Neural progenitor cell (in vitro differentiated cells): ENCODE results near the gene PRDM1. TPM values are rescaled to one million over a fixed set of nuclear protein-coding genes. Genes with fewer than 3 reads are reported as not detected.

ENCODE experiments used
- DNase-seq: peaks from one replicate; pipeline ENCODE4 v3.0.0-alpha.2; 2016; ENCODE audit warnings: low spot score
- H2AFZ ChIP-seq: fragments of 200-600 bp; sonication (generic); replicated peaks from 2 replicates; pipeline ENCODE4 v1.6.1; 2016; ENCODE audit warnings: antibody characterized with exemption
- H3F3A ChIP-seq: fragments of 200-600 bp; sonication (generic); 2 replicates; pipeline ENCODE4 v1.6.1; 2016; ENCODE audit warnings: antibody characterized with exemption, low read depth
- H3K27ac ChIP-seq: fragments of 200-600 bp; sonication (generic); 2 replicates; pipeline ENCODE4 v1.5.1; 2016; ENCODE audit warnings: mild to moderate bottlenecking
- H3K27me3 ChIP-seq: fragments of 200-600 bp; sonication (generic); 2 replicates; pipeline ENCODE4 v1.6.1; 2016; ENCODE audit warnings: mild to moderate bottlenecking, moderate library complexity
- H3K36me3 ChIP-seq: fragments of 200-600 bp; sonication (generic); 2 replicates; pipeline ENCODE4 v1.5.1; 2016
- H3K4me1 ChIP-seq: fragments of 200-600 bp; sonication (generic); 2 replicates; pipeline ENCODE4 v1.6.1; 2016; ENCODE audit warnings: mixed run types
- H3K4me2 ChIP-seq: fragments of 200-600 bp; sonication (generic); 2 replicates; pipeline ENCODE4 v1.6.1; 2016
- H3K4me3 ChIP-seq: fragments of 200-600 bp; sonication (generic); 2 replicates; pipeline ENCODE4 v1.5.1; 2016
- H3K79me2 ChIP-seq: fragments of 200-600 bp; sonication (generic); 2 replicates; pipeline ENCODE4 v1.6.1; 2016; ENCODE audit warnings: low read depth
- H3K9ac ChIP-seq: fragments of 200-600 bp; sonication (generic); 2 replicates; pipeline ENCODE4 v1.6.1; 2016
- H3K9me3 ChIP-seq: fragments of 200-600 bp; sonication (generic); 2 replicates; pipeline ENCODE4 v1.5.1; 2016; ENCODE audit warnings: low read depth
- H4K20me1 ChIP-seq: fragments of 200-600 bp; sonication (generic); 2 replicates; pipeline ENCODE4 v1.6.1; 2016; ENCODE audit warnings: low read depth
- H3K27ac Mint-ChIP-seq: 3 replicates; pipeline ENCODE4 v1.8.0; 2021; ENCODE audit warnings: mixed read lengths
- H3K27me3 Mint-ChIP-seq: 2 replicates; pipeline ENCODE4 v1.8.0; 2022; ENCODE audit warnings: low read depth, mild to moderate bottlenecking, inconsistent platforms, moderate library complexity, mixed read lengths; ENCODE audit not compliant: insufficient read depth
- H3K36me3 Mint-ChIP-seq: 3 replicates; pipeline ENCODE4 v1.8.0; 2021; ENCODE audit warnings: mixed read lengths
- H3K4me1 Mint-ChIP-seq: 3 replicates; pipeline ENCODE4 v1.8.0; 2021; ENCODE audit warnings: mixed read lengths
- H3K4me3 Mint-ChIP-seq: 3 replicates; pipeline ENCODE4 v1.8.0; 2021; ENCODE audit warnings: mild to moderate bottlenecking, moderate library complexity, mixed read lengths
- H3K9me3 Mint-ChIP-seq: 3 replicates; pipeline ENCODE4 v1.8.0; 2020; ENCODE audit warnings: mixed read lengths
- EZH2 ChIP-seq: fragments of 200-600 bp; sonication (generic); IDR thresholded peaks from 2 replicates; pipeline ENCODE4 v1.6.1; 2017; ENCODE audit warnings: antibody characterized with exemption, mild to moderate bottlenecking, moderate library complexity
- EZH2phosphoT487 ChIP-seq: fragments of 200-600 bp; sonication (generic); IDR thresholded peaks from 2 replicates; pipeline ENCODE4 v1.6.1; 2017; ENCODE audit warnings: antibody characterized with exemption
- total RNA-seq: library from RNA; depleted of rRNA; stranded (reverse); fragments of >200 nt; gene quantifications from 2 replicates; pipeline ENCODE4 v1.2.3, GENCODE V29; 2015; ENCODE audit warnings: low replicate concordance
- TF ChIP-seq, protein P1 (sequence below): fragments of 200-600 bp; sonication (generic); IDR thresholded peaks from 2 replicates; pipeline ENCODE4 v1.5.1; 2017; ENCODE audit warnings: antibody characterized with exemption, mild to moderate bottlenecking

The PRDM1 gene
- total RNA-seq, 1 donor from 2014 or later = 0.37 TPM

DNA sequence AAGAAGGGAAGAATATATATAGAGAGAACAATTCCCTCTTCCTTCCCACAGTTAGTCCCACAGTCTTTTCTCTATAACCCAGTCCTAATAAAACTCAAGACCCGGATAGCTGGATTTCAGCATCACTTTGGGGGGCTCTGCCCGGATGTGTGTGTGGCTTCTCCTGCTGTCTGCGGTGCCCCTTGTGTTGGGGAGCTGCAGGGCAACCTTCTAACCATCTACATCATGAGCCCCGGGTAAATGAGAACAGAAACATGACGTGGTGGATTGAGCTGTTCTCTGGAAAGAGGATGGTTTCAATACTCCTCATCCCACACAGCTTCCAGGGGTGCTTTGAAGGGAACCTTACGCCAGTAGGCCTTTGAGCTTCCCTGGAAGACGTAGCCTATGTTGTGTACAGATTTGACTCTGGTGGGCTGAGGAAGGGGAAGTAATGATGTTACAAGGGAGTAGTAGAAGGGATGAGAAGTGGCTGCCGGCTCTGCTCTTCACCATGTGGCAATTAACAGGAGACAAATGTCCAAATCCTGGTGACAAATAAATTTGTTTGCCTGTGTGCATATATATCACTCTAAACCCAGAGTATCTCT is 13.5 kb upstream of the PRDM1 start:
- Histone ChIP-seq H4K20me1 (no peaks in the 10 kb centered on the region), H3K4me1 (no peaks in the 10 kb centered on the region), H3K4me2 (no peak overlapping the region), H3K27ac (no peak overlapping the region), H3K36me3 (no peaks in the 10 kb centered on the region), H2AFZ (no peak overlapping the region), H3K4me3 (no peak overlapping the region), H3K79me2 (no peaks in the 10 kb centered on the region), H3K9ac (no peak overlapping the region), H3K27me3 (no peaks in the 10 kb centered on the region), H3K9me3 (no peaks in the 10 kb centered on the region), H3F3A (no peaks in the 10 kb centered on the region)
- no peaks in the 10 kb centered on the region for H3K27me3 Mint-ChIP-seq
- no peaks in the 10 kb centered on the region for H3K9me3 Mint-ChIP-seq
- no peak overlapping the region for H3K4me3 Mint-ChIP-seq
- H3K36me3 Mint-ChIP-seq = no peaks in the 10 kb centered on the region
- H3K4me1 Mint-ChIP-seq = no peaks in the 10 kb centered on the region
- DNase-seq = no peak
- H3K27ac Mint-ChIP-seq = no peak overlapping the region
- TF ChIP-seq EZH2phosphoT487 (no peak), EZH2 (no peak)
- TF ChIP-seq, protein P1, sequence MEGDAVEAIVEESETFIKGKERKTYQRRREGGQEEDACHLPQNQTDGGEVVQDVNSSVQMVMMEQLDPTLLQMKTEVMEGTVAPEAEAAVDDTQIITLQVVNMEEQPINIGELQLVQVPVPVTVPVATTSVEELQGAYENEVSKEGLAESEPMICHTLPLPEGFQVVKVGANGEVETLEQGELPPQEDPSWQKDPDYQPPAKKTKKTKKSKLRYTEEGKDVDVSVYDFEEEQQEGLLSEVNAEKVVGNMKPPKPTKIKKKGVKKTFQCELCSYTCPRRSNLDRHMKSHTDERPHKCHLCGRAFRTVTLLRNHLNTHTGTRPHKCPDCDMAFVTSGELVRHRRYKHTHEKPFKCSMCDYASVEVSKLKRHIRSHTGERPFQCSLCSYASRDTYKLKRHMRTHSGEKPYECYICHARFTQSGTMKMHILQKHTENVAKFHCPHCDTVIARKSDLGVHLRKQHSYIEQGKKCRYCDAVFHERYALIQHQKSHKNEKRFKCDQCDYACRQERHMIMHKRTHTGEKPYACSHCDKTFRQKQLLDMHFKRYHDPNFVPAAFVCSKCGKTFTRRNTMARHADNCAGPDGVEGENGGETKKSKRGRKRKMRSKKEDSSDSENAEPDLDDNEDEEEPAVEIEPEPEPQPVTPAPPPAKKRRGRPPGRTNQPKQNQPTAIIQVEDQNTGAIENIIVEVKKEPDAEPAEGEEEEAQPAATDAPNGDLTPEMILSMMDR = no peak

DNA sequence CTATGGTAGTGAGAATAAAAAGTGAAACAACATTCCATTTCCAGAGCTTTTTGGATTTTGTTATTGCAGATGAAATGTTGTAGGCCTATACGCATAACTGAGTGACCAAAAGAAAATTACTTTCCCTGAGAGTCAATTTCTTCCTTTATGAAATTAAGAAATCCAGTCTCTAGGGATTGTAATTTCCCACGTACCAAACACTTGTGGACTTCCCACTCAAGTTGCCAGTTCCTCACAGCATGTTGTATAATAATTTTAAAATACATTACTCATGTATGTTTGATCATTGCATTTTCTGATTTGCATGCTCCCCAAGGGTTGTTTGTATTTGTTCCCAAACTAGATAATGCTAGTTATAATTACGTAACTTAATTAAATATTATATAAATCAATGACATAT is 12.0 kb upstream of the PRDM1 start:
- Histone ChIP-seq H3K4me1 (no peaks in the 10 kb centered on the region), H4K20me1 (no peaks in the 10 kb centered on the region)

DNA sequence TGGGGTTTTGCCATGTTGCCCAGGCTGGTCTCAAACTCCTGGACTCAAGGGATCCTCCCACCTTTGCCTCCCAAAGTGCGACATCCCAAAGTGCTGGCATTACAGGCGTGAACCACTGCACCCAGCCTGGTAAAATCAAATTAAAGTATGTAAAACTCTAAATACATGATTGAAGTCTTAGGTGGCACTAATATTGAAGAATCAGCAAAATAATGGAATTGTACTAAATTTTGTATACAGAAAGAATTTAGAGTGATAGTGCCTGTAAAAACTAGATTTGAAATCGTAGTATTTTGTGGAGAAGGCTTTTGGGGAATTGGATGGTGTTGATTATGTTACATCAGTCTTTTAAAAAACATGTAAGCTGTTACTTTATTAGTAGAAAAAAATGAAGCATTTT is 10.0 kb upstream of the PRDM1 start:
- H3K4me3 ChIP-seq = no peak overlapping the region
- H3K9ac ChIP-seq = no peak overlapping the region
- Mint-ChIP-seq H3K4me1 (peaks cover 7% of the 10 kb centered on the region), H3K27me3 (no peaks in the 10 kb centered on the region), H3K4me3 (no peak overlapping the region), H3K9me3 (no peaks in the 10 kb centered on the region), H3K27ac (no peak overlapping the region), H3K36me3 (no peaks in the 10 kb centered on the region)
- H2AFZ ChIP-seq = no peak overlapping the region
- peaks cover 9% of the 10 kb centered on the region for H4K20me1 ChIP-seq
- H3K4me2 ChIP-seq = no peak overlapping the region
- H3K79me2 ChIP-seq = no peaks in the 10 kb centered on the region
- no peak for DNase-seq
- H3K36me3 ChIP-seq = no peaks in the 10 kb centered on the region
- no peak overlapping the region for H3K27ac ChIP-seq
- no peaks in the 10 kb centered on the region for H3K9me3 ChIP-seq
- peaks cover 19% of the 10 kb centered on the region for H3F3A ChIP-seq
- H3K27me3 ChIP-seq = no peaks in the 10 kb centered on the region
- H3K4me1 ChIP-seq = peaks cover 18% of the 10 kb centered on the region
- TF ChIP-seq EZH2 (no peak), EZH2phosphoT487 (no peak)
- TF ChIP-seq, protein P1 = no peak

More for the DNA sequence above, 12.0 kb upstream of the PRDM1 start:
- no peaks in the 10 kb centered on the region for H3F3A ChIP-seq
- H3K9ac ChIP-seq = no peak overlapping the region
- no peak for DNase-seq
- no peaks in the 10 kb centered on the region for H3K36me3 ChIP-seq
- Mint-ChIP-seq H3K4me3 (no peak overlapping the region), H3K27me3 (no peaks in the 10 kb centered on the region), H3K4me1 (no peaks in the 10 kb centered on the region), H3K36me3 (no peaks in the 10 kb centered on the region), H3K27ac (no peak overlapping the region), H3K9me3 (no peaks in the 10 kb centered on the region)
- no peak overlapping the region for H3K27ac ChIP-seq
- TF ChIP-seq EZH2 (no peak), EZH2phosphoT487 (no peak)
- no peak overlapping the region for H3K4me2 ChIP-seq
- H3K9me3 ChIP-seq = no peaks in the 10 kb centered on the region
- no peaks in the 10 kb centered on the region for H3K27me3 ChIP-seq
- no peak overlapping the region for H2AFZ ChIP-seq
- H3K4me3 ChIP-seq = no peak overlapping the region
- no peaks in the 10 kb centered on the region for H3K79me2 ChIP-seq

DNA sequence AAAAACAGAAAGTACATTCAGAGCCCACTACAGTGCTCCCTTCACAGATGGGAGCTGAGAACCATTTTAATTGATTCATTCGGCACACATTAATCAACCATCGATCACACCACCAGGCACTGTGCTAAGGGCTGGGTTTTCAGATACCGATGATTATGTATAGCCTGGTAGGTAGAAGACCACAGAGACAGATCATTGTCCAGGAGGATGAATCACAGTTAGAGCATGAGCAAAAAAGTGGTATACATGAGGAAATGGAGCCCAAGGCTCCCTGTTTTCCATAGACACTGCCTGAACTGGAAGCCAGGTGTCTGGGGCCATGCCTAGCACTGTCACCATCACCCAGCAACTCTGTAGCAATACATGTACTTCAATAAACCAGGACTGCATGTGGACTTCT is 9.0 kb upstream of the PRDM1 start:
- H3K9ac ChIP-seq = no peak overlapping the region
- H3K4me3 Mint-ChIP-seq = no peak overlapping the region
- H3K27ac Mint-ChIP-seq = no peak overlapping the region
- peaks cover 22% of the 10 kb centered on the region for H3F3A ChIP-seq
- H3K9me3 ChIP-seq = no peaks in the 10 kb centered on the region
- no peak overlapping the region for H2AFZ ChIP-seq
- H3K36me3 ChIP-seq = no peaks in the 10 kb centered on the region
- H3K27me3 ChIP-seq = no peaks in the 10 kb centered on the region
- no peaks in the 10 kb centered on the region for H3K36me3 Mint-ChIP-seq
- TF ChIP-seq, protein P1 = no peak
- TF ChIP-seq EZH2phosphoT487 = no peak
- TF ChIP-seq EZH2 = no peak
- no peaks in the 10 kb centered on the region for H3K27me3 Mint-ChIP-seq
- no peak overlapping the region for H3K4me3 ChIP-seq
- peaks cover 9% of the 10 kb centered on the region for H4K20me1 ChIP-seq
- H3K4me1 Mint-ChIP-seq = peaks cover 7% of the 10 kb centered on the region
- no peak overlapping the region for H3K4me2 ChIP-seq
- no peak overlapping the region for H3K27ac ChIP-seq
- no peaks in the 10 kb centered on the region for H3K9me3 Mint-ChIP-seq
- H3K4me1 ChIP-seq = peaks cover 24% of the 10 kb centered on the region
- no peaks in the 10 kb centered on the region for H3K79me2 ChIP-seq
- DNase-seq = no peak
